GM12874 (cell line): Measurements from ENCODE around the gene ACAT2.

Experiments
- TF ChIP-seq, protein P1 (sequence below): IDR thresholded peaks from 2 replicates; pipeline ENCODE4 v1.5.1; 2011; ENCODE audit warnings: low read depth, mild to moderate bottlenecking, control low read depth, low read length, moderate library complexity; ENCODE audit not compliant: insufficient read depth

The ACAT2 gene

DNA sequence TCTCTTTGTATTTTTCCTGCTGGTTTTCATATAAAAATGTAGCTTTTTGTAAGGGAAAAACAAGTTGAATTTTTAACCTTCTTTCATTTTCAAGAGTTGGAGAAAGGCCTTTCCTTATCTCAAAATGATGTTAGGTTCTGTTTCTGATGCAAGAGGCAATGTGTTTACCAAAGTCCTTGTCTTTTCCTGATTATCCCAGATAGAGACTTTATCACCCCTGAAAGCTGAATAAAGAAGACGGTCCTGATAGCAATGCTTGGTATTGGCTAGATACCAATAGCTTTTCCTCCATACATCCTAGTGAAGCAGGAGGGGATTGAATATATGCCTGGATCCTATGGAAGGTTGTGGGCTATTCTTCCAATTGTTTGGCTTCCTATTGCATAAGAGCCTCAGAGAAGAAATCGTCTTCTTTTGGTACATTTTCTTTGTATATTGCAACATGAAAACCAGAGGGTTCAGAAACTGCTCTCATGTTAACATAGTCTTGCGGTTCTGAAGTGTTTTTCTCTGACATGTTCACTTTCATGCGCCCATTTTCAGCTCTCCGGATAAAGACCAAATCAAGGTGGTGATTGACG is 43.7 kb downstream of the ACAT2 start:
- TF ChIP-seq, protein P1, sequence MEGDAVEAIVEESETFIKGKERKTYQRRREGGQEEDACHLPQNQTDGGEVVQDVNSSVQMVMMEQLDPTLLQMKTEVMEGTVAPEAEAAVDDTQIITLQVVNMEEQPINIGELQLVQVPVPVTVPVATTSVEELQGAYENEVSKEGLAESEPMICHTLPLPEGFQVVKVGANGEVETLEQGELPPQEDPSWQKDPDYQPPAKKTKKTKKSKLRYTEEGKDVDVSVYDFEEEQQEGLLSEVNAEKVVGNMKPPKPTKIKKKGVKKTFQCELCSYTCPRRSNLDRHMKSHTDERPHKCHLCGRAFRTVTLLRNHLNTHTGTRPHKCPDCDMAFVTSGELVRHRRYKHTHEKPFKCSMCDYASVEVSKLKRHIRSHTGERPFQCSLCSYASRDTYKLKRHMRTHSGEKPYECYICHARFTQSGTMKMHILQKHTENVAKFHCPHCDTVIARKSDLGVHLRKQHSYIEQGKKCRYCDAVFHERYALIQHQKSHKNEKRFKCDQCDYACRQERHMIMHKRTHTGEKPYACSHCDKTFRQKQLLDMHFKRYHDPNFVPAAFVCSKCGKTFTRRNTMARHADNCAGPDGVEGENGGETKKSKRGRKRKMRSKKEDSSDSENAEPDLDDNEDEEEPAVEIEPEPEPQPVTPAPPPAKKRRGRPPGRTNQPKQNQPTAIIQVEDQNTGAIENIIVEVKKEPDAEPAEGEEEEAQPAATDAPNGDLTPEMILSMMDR, result no peak

DNA sequence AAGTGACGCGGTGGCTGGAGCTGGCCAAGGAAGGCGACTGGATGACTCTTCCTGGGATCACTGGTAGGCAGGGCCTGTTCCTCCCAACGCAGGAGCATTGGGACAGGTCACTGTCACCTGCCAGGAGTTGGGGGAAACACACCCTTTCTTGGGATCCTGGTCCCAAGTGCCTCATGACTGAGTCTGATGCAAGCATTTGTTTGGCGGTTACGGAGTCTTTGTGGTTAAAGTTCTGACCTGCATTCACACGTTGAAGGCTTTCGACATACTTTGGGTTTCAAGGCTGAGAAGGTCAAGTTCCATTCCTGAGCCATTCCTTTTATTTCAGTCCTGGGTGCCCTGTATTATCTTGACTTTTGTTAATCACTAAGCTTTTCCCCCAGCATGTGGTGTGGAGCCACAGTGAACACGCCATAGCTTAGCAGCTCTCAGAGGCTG is 44.2 kb downstream of the ACAT2 start:
- TF ChIP-seq, protein P1, result no peak

DNA sequence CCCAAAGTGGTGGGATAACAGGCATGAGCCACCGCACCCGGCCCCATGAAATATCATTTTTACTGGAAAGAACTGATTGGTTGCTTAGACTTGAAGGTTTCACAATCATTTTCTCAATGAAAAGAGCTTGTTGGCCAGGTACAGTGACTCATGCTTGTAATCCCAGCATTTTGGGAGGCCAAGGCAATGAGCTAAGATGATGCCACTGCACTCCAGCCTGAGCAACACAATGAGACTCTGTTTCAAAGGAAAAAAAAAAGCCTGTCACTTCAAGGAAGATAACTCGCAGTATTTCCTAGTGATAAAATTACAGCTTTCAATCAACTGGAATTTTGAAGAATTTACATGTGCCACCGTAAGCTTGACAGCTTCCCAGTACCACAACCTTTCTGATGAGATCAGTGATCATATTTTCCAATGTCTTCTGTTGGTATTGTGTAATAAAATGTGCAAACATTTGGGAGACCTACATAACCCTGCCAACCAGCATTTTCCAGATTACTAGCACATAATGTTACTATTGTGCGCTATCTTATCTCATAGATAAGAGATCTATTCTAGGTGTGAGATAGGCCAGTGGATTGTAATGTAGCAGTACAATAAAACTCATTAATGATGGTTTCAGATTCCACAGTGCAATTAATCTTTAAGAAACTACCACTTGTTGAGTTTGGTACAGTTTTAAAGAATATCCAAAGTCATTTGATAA is 45.5 kb downstream of the ACAT2 start:
- TF ChIP-seq, protein P1, result no peak

DNA sequence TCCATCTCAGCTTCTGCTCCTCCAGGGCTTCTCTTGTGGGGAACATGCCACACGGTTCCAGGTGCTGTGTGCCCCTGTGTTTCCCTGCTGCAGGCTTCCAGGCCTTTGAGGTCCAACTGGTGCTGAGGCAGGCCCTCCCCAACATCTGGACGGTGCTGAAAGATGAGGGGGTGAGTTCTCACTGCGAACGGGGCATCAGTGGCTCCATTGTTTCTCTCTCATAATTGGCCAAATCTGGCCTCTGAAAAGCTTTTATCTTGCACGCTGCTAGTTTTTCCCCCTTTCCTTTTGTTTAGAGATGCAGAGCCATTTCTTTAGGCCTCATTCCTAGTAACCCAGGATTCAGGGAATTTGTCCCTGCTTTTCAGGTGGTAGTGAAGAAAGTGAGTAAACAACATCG is 46.8 kb downstream of the ACAT2 start:
- TF ChIP-seq, protein P1, result no peak

DNA sequence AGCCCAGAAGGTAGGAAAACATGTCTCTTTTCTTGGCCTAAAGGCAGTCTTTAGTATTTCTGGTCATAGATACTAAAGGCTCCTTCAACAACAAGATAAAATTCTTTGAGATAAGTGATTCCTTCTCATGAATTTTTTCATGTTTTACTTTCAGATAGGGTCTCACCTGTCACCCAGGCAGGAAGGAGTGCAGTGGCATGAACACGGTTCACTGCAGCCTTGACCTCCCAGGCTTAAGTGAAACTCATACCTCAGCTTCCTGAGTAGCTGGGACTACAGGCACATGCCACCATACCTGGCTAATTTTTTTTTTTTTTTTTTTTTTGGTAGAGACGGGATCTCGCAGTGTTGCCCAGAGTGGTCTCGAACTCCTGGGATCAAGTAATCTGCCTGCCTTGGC is 47.3 kb downstream of the ACAT2 start:
- TF ChIP-seq, protein P1, result no peak

DNA sequence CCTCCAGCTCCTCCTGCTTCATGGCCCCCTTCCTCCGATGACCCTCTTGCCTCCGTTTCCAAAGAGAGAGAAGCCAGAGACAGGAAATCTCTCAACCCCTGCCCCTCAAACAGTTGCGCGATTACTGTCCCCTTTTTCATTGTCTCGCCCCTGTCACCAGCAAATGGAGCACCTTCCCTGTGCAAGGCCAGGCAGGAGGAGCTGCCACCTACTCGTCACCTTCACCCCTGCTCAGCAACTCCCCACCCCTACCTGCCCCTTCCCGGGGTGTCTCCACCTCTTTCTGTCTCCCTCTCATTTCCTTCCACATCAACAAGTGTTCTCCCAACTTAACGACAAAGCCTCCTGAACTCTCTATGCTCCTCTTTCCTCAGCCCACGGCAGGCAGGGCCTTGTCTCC is 51.9 kb downstream of the ACAT2 start:
- TF ChIP-seq, protein P1, result no peak

DNA sequence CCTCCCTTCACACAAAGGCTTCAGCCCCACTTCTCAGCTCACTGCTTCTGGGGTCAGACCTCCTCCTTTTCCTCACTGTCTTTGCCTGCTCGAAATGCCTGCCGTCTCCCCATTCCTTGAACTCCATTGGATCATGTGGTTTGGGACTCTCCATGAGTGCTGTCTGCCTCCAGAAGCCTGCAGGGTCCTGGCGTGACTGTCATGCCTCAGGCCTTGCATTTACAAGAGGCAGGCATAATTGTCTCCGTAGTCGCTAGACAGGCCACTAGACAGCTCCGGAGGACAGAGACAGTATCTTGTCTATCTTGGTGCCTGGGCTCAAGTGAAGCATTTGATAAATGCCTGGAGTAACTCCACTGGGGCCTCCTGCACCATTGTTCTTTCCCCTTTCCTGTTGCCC is 53.6 kb downstream of the ACAT2 start:
- TF ChIP-seq, protein P1, result no peak
